ENCODE measurements around the gene ZCCHC4.

ZCCHC4 gene

DNA sequence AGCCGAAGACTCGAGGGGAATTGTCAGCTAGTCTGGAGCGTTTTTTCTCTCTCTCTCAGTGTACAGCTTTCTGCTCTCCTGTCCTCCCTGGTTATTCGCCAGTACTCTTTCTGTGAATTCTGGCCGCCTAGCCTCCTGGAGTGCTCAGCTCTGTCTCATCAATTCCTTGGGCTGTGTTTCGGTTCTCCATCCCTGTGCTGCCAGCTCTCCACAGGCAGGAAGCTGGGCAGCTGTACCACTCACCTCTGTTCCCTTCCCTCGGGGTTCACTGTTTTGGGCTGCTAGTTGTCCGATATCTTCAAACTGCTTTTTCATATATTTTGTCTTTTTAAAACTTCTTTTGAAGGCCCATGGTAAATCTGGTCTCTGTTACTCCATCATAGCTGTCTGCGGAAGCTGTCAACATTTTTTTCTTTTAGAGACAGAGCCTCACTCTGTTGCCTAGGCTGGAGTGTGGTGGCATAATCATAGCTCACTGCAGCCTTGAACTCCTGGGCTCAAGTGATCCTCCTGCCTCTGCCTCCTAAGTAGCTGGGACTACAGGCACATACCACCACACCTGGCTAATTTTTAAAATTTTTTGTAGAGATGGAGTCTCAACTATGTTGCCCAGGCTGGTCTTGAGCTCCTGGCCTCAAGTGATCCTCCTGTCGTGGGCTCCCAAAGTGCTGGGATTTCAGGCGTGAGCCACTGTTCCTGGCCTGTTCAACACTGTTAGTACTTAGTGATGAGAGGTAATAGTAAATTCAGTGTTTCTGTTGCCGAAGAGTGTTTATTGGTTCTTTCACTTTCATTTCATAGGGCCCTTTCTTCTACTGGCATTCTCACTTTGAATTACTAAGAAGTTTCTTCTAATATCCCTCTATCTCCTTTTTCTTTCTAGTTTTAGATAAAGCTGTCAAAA lies 18.6 kb downstream of the ZCCHC4 start:
- H3K9me3 ChIP-seq (replicated peaks in 1 of 2; ENCODE audit: control insufficient read depth in 2 of 2, insufficient read depth in 1 of 2, low read depth in 1 of 2, low read length in 2 of 2) = no peaks in the 10 kb centered on the region
- H2BK15ac ChIP-seq (ENCODE audit: low read length) = no peak overlapping the region
- no peak overlapping the region for H3K18ac ChIP-seq (ENCODE audit: low read length)
- H2BK5ac ChIP-seq (ENCODE audit: low read length) = no peak overlapping the region
- no peaks in the 10 kb centered on the region for H3K27me3 ChIP-seq (ENCODE audit: control insufficient read depth in 3 of 3, insufficient read depth in 3 of 3, low read depth in 1 of 3, low read length in 3 of 3)
- no peak overlapping the region for H3K27ac ChIP-seq (replicated peaks; ENCODE audit: low read length)
- H3K4ac ChIP-seq (ENCODE audit: low read length) = no peak overlapping the region
- H4K91ac ChIP-seq (ENCODE audit: low read depth, low read length, poor library complexity) = no peak overlapping the region
- H3K9ac ChIP-seq (ENCODE audit: low read depth, low read length, poor library complexity) = no peak overlapping the region
- H3K79me1 ChIP-seq (ENCODE audit: low read depth, low read length) = peaks cover 2% of the 10 kb centered on the region
- no CpG with 5 or more reads among the region's 12 CpGs for WGBS, 2 donors (ENCODE audit: extremely low coverage in 2 of 2, insufficient read length in 2 of 2, insufficient replicate concordance in 1 of 2)
- H2AK5ac ChIP-seq (ENCODE audit: low read depth, low read length) = no peak overlapping the region
- no peak overlapping the region for H3K23ac ChIP-seq (ENCODE audit: low read depth, low read length, poor library complexity)
- no peak overlapping the region for H4K8ac ChIP-seq (ENCODE audit: low read depth, low read length)
- no peak overlapping the region for H3K14ac ChIP-seq (ENCODE audit: low read length)
- no peak overlapping the region for H3K4me3 ChIP-seq (ENCODE audit: low read length in 2 of 2)
- H3K36me3 ChIP-seq (replicated peaks in 1 of 2; ENCODE audit: control insufficient read depth in 2 of 2, insufficient read depth in 2 of 2, low read length in 2 of 2) = peaks cover 0 to 19% of the 10 kb centered on the region in 2 donors
- H2AFZ ChIP-seq (ENCODE audit: low read length) = no peak overlapping the region
- no peak overlapping the region for H2BK12ac ChIP-seq (ENCODE audit: low read length)
- no peaks in the 10 kb centered on the region for H3K4me1 ChIP-seq (ENCODE audit: control insufficient read depth in 2 of 2, insufficient read depth in 1 of 2, low read depth in 1 of 2, low read length in 2 of 2)
- no peak overlapping the region for H2BK120ac ChIP-seq (ENCODE audit: low read depth, low read length)
- no peak for DNase-seq (ENCODE audit: low spot score)
- H3K4me2 ChIP-seq (ENCODE audit: insufficient read depth, low read length, poor library complexity, severe bottlenecking) = no peak overlapping the region

DNA sequence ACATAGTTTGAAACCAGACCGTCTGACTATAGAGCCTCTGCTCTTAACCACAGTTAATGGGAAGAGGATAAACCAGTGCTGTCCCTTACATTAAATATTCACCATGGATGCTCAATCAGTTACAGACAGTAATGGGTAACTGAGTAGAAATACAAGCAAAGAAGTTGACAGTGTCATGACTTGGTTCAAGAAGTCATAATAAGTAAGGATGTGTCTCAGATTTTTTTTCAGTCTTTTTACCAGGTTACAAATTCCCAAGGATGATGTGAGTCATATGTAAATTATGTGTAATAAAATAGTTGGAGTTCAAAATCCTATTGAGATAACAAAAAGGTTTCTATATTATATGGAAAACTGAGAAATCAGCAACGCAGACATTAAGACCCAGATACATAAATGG lies 31.1 kb downstream of the ZCCHC4 start:
- Histone ChIP-seq H3K14ac (ENCODE audit: low read length) (no peak overlapping the region), H4K8ac (ENCODE audit: low read depth, low read length) (no peak overlapping the region), H3K27me3 (ENCODE audit: control insufficient read depth in 3 of 3, insufficient read depth in 3 of 3, low read depth in 1 of 3, low read length in 3 of 3) (no peaks in the 10 kb centered on the region), H3K9ac (ENCODE audit: low read depth, low read length, poor library complexity) (no peak overlapping the region), H3K4me1 (ENCODE audit: control insufficient read depth in 2 of 2, insufficient read depth in 1 of 2, low read depth in 1 of 2, low read length in 2 of 2) (no peaks in the 10 kb centered on the region), H2BK15ac (ENCODE audit: low read length) (no peak overlapping the region), H3K79me1 (ENCODE audit: low read depth, low read length) (peaks cover 2% of the 10 kb centered on the region), H3K9me3 (replicated peaks in 1 of 2; ENCODE audit: control insufficient read depth in 2 of 2, insufficient read depth in 1 of 2, low read depth in 1 of 2, low read length in 2 of 2) (no peaks in the 10 kb centered on the region), H3K18ac (ENCODE audit: low read length) (no peak overlapping the region), H3K4ac (ENCODE audit: low read length) (no peak overlapping the region), H2BK12ac (ENCODE audit: low read length) (no peak overlapping the region), H3K36me3 (replicated peaks in 1 of 2; ENCODE audit: control insufficient read depth in 2 of 2, insufficient read depth in 2 of 2, low read length in 2 of 2) (peaks cover 0 to 8% of the 10 kb centered on the region in 2 donors), H3K4me3 (ENCODE audit: low read length in 2 of 2) (no peak overlapping the region), H2BK120ac (ENCODE audit: low read depth, low read length) (no peak overlapping the region), H4K91ac (ENCODE audit: low read depth, low read length, poor library complexity) (no peak overlapping the region), H2AFZ (ENCODE audit: low read length) (no peak overlapping the region), H2AK5ac (ENCODE audit: low read depth, low read length) (no peak overlapping the region), H3K4me2 (ENCODE audit: insufficient read depth, low read length, poor library complexity, severe bottlenecking) (no peak overlapping the region), H3K27ac (replicated peaks; ENCODE audit: low read length) (no peak overlapping the region), H3K23ac (ENCODE audit: low read depth, low read length, poor library complexity) (no peak overlapping the region), H2BK5ac (ENCODE audit: low read length) (no peak overlapping the region)
- DNase-seq (ENCODE audit: low spot score) = no peak
- no CpG with 5 or more reads among the region's 2 CpGs for WGBS, 2 donors (ENCODE audit: extremely low coverage in 2 of 2, insufficient read length in 2 of 2, insufficient replicate concordance in 1 of 2)

DNA sequence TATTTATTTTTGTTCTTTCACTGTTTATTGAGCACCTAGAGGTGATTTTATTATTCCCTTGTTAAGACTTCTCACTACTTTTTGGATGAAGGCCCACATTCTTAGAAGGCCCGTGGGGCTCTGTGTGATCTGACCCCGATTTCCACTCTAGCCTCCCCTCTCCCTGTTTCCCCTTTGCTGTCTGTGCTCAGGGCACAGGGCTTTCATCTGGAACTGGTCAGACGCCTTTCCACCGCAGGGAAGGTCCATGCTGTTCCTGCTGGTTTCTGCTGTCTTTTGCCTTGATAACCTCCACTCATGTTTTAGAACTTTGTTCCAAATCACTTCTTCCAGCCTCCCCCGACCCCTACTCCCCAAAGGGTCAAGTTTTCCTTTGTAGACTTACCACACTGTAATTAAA lies 33.2 kb downstream of the ZCCHC4 start:
- Histone ChIP-seq H4K91ac (ENCODE audit: low read depth, low read length, poor library complexity) (no peak overlapping the region), H3K9me3 (replicated peaks in 1 of 2; ENCODE audit: control insufficient read depth in 2 of 2, insufficient read depth in 1 of 2, low read depth in 1 of 2, low read length in 2 of 2) (no peaks in the 10 kb centered on the region), H3K14ac (ENCODE audit: low read length) (no peak overlapping the region), H3K4ac (ENCODE audit: low read length) (no peak overlapping the region), H2AFZ (ENCODE audit: low read length) (no peak overlapping the region), H2BK12ac (ENCODE audit: low read length) (no peak overlapping the region), H2BK120ac (ENCODE audit: low read depth, low read length) (no peak overlapping the region), H2AK5ac (ENCODE audit: low read depth, low read length) (no peak overlapping the region), H3K23ac (ENCODE audit: low read depth, low read length, poor library complexity) (no peak overlapping the region), H2BK5ac (ENCODE audit: low read length) (no peak overlapping the region), H3K27ac (replicated peaks; ENCODE audit: low read length) (no peak overlapping the region), H3K9ac (ENCODE audit: low read depth, low read length, poor library complexity) (no peak overlapping the region), H3K36me3 (replicated peaks in 1 of 2; ENCODE audit: control insufficient read depth in 2 of 2, insufficient read depth in 2 of 2, low read length in 2 of 2) (peaks cover 2 to 3% of the 10 kb centered on the region in 2 donors), H3K27me3 (ENCODE audit: control insufficient read depth in 3 of 3, insufficient read depth in 3 of 3, low read depth in 1 of 3, low read length in 3 of 3) (no peaks in the 10 kb centered on the region), H4K8ac (ENCODE audit: low read depth, low read length) (no peak overlapping the region), H3K79me1 (ENCODE audit: low read depth, low read length) (peaks cover 2% of the 10 kb centered on the region), H3K4me3 (ENCODE audit: low read length in 2 of 2) (no peak overlapping the region), H2BK15ac (ENCODE audit: low read length) (no peak overlapping the region), H3K4me1 (ENCODE audit: control insufficient read depth in 2 of 2, insufficient read depth in 1 of 2, low read depth in 1 of 2, low read length in 2 of 2) (no peaks in the 10 kb centered on the region), H3K18ac (ENCODE audit: low read length) (no peak overlapping the region), H3K4me2 (ENCODE audit: insufficient read depth, low read length, poor library complexity, severe bottlenecking) (no peak overlapping the region)
- no peak for DNase-seq (ENCODE audit: low spot score)
- WGBS, 2 donors (ENCODE audit: extremely low coverage in 2 of 2, insufficient read length in 2 of 2, insufficient replicate concordance in 1 of 2) = no CpG with 5 or more reads among the region's 5 CpGs

DNA sequence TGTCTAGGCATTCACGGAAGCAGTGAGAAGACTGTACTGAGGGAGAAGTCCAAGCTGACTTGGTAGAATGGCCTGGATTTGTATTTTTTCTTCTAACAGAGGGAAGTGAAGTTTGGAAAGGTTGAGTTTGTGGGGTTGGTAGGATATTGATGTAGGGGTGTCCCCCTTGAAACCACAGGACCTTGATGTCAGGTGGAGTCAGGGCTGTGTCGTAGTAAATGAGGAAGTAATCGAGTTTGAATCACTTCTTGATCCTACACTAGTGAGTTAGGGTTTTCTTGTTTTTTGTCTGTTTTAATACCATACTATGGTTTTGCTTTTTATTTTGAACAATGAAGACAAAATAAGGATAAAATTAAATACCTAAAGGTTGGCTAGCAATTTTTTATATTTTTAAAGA lies 34.3 kb downstream of the ZCCHC4 start:
- H3K27ac ChIP-seq (replicated peaks; ENCODE audit: low read length) = no peak overlapping the region
- no peak overlapping the region for H3K4me2 ChIP-seq (ENCODE audit: insufficient read depth, low read length, poor library complexity, severe bottlenecking)
- H3K18ac ChIP-seq (ENCODE audit: low read length) = no peak overlapping the region
- H3K4me3 ChIP-seq (ENCODE audit: low read length in 2 of 2) = no peak overlapping the region
- no peak overlapping the region for H3K14ac ChIP-seq (ENCODE audit: low read length)
- no peak overlapping the region for H2BK120ac ChIP-seq (ENCODE audit: low read depth, low read length)
- H3K79me1 ChIP-seq (ENCODE audit: low read depth, low read length) = peaks cover 2% of the 10 kb centered on the region
- H2BK15ac ChIP-seq (ENCODE audit: low read length) = no peak overlapping the region
- no peak overlapping the region for H3K23ac ChIP-seq (ENCODE audit: low read depth, low read length, poor library complexity)
- no peak overlapping the region for H4K8ac ChIP-seq (ENCODE audit: low read depth, low read length)
- no peak overlapping the region for H2AK5ac ChIP-seq (ENCODE audit: low read depth, low read length)
- H4K91ac ChIP-seq (ENCODE audit: low read depth, low read length, poor library complexity) = no peak overlapping the region
- H2BK12ac ChIP-seq (ENCODE audit: low read length) = no peak overlapping the region
- DNase-seq (ENCODE audit: low spot score) = no peak
- no peaks in the 10 kb centered on the region for H3K27me3 ChIP-seq (ENCODE audit: control insufficient read depth in 3 of 3, insufficient read depth in 3 of 3, low read depth in 1 of 3, low read length in 3 of 3)
- H3K9ac ChIP-seq (ENCODE audit: low read depth, low read length, poor library complexity) = no peak overlapping the region
- no peak overlapping the region for H3K4ac ChIP-seq (ENCODE audit: low read length)
- WGBS, 2 donors (ENCODE audit: extremely low coverage in 2 of 2, insufficient read length in 2 of 2, insufficient replicate concordance in 1 of 2) = no CpG with 5 or more reads among the region's 3 CpGs
- no peaks in the 10 kb centered on the region for H3K4me1 ChIP-seq (ENCODE audit: control insufficient read depth in 2 of 2, insufficient read depth in 1 of 2, low read depth in 1 of 2, low read length in 2 of 2)
- no peak overlapping the region for H2BK5ac ChIP-seq (ENCODE audit: low read length)
- H3K36me3 ChIP-seq (replicated peaks in 1 of 2; ENCODE audit: control insufficient read depth in 2 of 2, insufficient read depth in 2 of 2, low read length in 2 of 2) = peaks cover 2 to 3% of the 10 kb centered on the region in 2 donors
- no peaks in the 10 kb centered on the region for H3K9me3 ChIP-seq (replicated peaks in 1 of 2; ENCODE audit: control insufficient read depth in 2 of 2, insufficient read depth in 1 of 2, low read depth in 1 of 2, low read length in 2 of 2)
- no peak overlapping the region for H2AFZ ChIP-seq (ENCODE audit: low read length)

Measured in neuronal stem cell (in vitro differentiated cells).